Measurements from ENCODE around the gene INSR.

The INSR gene

GRCh38 chr19:7295912-7296536 is 1.8 kb upstream of the INSR start:
- DNase-seq (ENCODE audit: low read depth in 2 of 2, low spot score in 1 of 2), result no peak

GRCh38 chr19:7294558-7295212 is 471 bp upstream of the INSR start:
- DNase-seq (ENCODE audit: low read depth in 2 of 2, low spot score in 1 of 2), result no peak

GRCh38 chr19:7292950-7293761 is 1.1 kb downstream of the INSR start:
- no peak for DNase-seq (ENCODE audit: low read depth in 2 of 2, low spot score in 1 of 2)

- no peak for DNase-seq (ENCODE audit: low read depth in 2 of 2, low spot score in 1 of 2)
These were observed 1.8 kb downstream of the INSR start for GRCh38 chr19:7292352-7292949.

GRCh38 chr19:7288977-7289376 is 5.2 kb downstream of the INSR start:
- DNase-seq (ENCODE audit: low read depth in 2 of 2, low spot score in 1 of 2), result no peak

GRCh38 chr19:7288131-7288530 is 6.1 kb downstream of the INSR start:
- no peak for DNase-seq (ENCODE audit: low read depth in 2 of 2, low spot score in 1 of 2)

GRCh38 chr19:7287722-7288121 is 6.5 kb downstream of the INSR start:
- no peak for DNase-seq (ENCODE audit: low read depth in 2 of 2, low spot score in 1 of 2)

- DNase-seq (ENCODE audit: low read depth in 2 of 2, low spot score in 1 of 2), result no peak
These were observed 13.1 kb downstream of the INSR start for GRCh38 chr19:7280940-7281666.

- no peak for DNase-seq (ENCODE audit: low read depth in 2 of 2, low spot score in 1 of 2)
These were observed 21.2 kb downstream of the INSR start for GRCh38 chr19:7272856-7273578.

GRCh38 chr19:7268705-7269098 is 25.5 kb downstream of the INSR start:
- DNase-seq (ENCODE audit: low read depth in 2 of 2, low spot score in 1 of 2), result no peak

GRCh38 chr19:7267792-7268704 is 26.2 kb downstream of the INSR start:
- no peak for DNase-seq (ENCODE audit: low read depth in 2 of 2, low spot score in 1 of 2)

- DNase-seq (ENCODE audit: low read depth in 2 of 2, low spot score in 1 of 2), result no peak
These were observed 27.4 kb downstream of the INSR start for GRCh38 chr19:7266832-7267231.

GRCh38 chr19:7265963-7266362 is 28.3 kb downstream of the INSR start:
- DNase-seq (ENCODE audit: low read depth in 2 of 2, low spot score in 1 of 2), result no peak

- DNase-seq (ENCODE audit: low read depth in 2 of 2, low spot score in 1 of 2), result no peak
These were observed 29.4 kb downstream of the INSR start for GRCh38 chr19:7264858-7265257.

- no peak for DNase-seq (ENCODE audit: low read depth in 2 of 2, low spot score in 1 of 2)
These were observed 30.7 kb downstream of the INSR start for GRCh38 chr19:7263521-7263920.

GRCh38 chr19:7263066-7263465 is 31.1 kb downstream of the INSR start:
- DNase-seq (ENCODE audit: low read depth in 2 of 2, low spot score in 1 of 2), result no peak

GRCh38 chr19:7262470-7262869 is 31.7 kb downstream of the INSR start:
- no peak for DNase-seq (ENCODE audit: low read depth in 2 of 2, low spot score in 1 of 2)

- no peak for DNase-seq (ENCODE audit: low read depth in 2 of 2, low spot score in 1 of 2)
These were observed 34.1 kb downstream of the INSR start for GRCh38 chr19:7260161-7260560.

- DNase-seq (ENCODE audit: low read depth in 2 of 2, low spot score in 1 of 2), result no peak
These were observed 35.3 kb downstream of the INSR start for GRCh38 chr19:7258840-7259395.

Data from stimulated activated CD8-positive, alpha-beta memory T cell treated with anti-CD3 and anti-CD28 coated beads, Interleukin-4, amount 100 ng/mL, for 4 hours (primary cell).